Middle frontal gyrus (tissue), 1 donor: ENCODE results near the gene PDE1A.
"Not testable (repeated sequence)": the region's sequence is repeated elsewhere in the genome, so short reads cannot be mapped to it uniquely, and the experiment has no call there.

Source experiments
- DNase-seq: peaks from one replicate; pipeline ENCODE4 v3.0.0-alpha.2; 2015; ENCODE audit warnings: low spot score; ENCODE audit errors: extremely low spot score

PDE1A gene

GRCh38 chr2:182410120-182410519 is 16.7 kb downstream of the PDE1A start:
- DNase-seq: no peak

- no peak for DNase-seq
These were observed 20.6 kb downstream of the PDE1A start for GRCh38 chr2:182406221-182406620.

DNA sequence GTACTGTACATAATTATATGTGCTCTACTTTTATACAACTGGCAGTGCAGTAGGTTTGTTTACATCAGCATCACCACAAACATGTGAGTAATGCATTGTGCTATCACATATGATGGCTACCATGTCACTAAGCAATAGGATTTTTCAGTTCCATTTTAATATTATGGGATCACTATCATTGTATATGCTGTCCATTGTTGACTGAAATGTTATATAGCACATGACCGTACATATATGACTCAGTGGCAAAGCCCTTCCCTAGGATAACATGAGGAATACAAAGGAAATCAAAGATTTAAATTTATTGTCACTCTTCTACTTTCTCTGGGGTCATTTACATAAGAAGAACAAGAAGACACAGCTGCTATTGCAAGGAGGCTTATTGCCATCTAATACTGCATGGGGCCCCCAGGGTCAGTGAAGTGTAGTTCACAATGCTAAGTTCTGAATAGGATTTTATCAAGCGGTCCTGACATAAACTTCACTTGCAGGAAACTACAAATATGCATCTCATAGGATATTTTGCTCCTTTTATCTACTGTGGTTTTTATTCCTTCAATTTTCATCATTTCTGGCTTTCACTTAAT is 21.8 kb downstream of the PDE1A start:
- no peak for DNase-seq

- DNase-seq: no peak
These were observed 22.7 kb downstream of the PDE1A start for GRCh38 chr2:182404092-182404491.

DNA sequence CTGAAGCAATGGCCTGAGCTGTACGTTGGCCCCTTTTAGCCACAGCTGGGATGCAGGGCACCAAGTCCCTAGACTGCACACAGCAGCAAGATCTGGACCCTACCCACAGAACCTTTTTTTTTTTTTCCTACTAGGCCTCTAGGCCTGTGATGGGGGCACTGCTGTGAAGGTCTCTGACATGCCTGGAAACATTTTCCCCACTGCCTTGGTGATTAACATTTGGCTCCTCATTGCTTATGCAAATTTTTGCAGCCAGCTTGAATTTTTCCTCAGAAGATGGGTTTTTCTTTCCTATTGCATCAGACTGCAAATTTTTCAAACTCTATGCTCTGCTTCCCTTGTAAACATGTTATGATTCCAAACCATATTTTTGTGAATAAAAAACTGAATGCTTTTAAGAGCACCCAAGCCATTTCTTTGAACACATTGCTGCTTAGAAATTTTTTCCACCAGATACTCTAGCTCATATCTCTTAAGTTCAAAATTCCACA is 33.5 kb downstream of the PDE1A start:
- DNase-seq: no peak

DNA sequence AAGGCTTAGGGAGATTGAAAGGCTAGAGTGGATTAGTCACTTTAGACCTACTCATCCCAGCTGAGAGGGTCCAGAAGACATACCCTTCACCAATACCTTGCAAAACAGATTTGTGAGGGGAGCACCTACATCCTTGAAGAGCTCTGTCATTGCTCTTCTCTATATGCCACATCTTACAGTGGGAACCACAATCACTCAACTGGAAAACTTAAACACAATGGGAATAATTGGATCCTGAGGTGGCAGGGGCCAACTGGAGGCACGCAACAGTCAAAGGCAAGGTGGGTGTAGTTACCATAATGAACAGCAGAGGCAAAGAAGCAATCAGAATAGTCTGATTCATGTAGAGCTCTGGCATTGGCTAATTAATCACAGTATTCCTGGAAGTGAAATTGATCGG is 35.4 kb downstream of the PDE1A start:
- no peak for DNase-seq

DNA sequence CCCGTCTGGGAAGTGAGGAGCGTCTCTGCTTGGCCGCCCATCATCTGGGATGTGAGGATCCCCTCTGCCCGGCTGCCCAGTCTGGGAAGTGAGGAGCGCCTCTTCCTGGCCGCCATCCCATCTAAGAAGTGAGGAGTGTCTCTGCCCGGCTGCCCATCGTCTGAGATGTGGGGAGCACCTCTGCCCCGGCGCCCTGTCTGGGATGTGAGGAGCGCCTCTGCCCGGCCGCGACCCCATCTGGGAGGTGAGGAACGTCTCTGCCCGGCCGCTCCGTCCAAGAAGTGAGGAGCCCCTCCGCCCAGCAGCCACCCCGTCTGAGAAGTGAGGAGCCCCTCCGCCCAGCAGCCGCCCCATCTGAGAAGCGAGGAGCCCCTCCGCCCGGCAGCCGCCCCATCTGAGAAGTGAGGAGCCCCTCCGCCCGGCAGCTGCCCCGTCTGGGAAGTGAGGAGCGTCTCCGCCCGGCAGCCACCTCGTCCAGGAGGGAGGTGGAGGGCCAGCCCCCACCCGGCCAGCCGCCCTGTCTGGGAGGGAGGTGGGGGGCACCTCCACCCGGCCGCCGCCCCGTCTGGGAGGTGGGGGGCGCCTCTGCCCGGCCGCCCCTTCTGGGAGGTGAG is 40.5 kb downstream of the PDE1A start:
- not testable (repeated sequence) for DNase-seq

GRCh38 chr2:182384860-182385259 is 42.0 kb downstream of the PDE1A start:
- no peak for DNase-seq

DNA sequence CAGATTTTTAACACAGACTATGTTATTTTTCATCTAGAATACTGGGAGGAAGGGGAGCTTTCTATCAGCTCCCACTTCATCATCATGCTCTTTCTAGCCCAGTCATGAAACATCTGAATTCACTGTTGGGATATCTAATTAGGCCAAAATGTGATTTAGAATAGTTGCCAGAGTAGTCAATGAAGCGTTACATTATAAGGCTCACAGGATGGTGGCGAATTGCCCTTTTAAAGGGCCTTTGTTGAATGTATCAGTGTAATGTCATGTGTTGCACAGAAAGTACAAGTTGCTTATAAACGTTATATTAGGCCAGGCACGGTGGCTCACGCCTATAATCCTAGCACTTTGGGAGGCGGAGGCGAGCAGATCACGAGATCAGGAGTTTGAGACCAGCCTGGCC is 45.6 kb downstream of the PDE1A start:
- no peak for DNase-seq

GRCh38 chr2:182379241-182379640 is 47.6 kb downstream of the PDE1A start:
- peak; percentile 22 for DNase-seq

- no peak for DNase-seq
These were observed 48.1 kb downstream of the PDE1A start for GRCh38 chr2:182378759-182379158.

DNA sequence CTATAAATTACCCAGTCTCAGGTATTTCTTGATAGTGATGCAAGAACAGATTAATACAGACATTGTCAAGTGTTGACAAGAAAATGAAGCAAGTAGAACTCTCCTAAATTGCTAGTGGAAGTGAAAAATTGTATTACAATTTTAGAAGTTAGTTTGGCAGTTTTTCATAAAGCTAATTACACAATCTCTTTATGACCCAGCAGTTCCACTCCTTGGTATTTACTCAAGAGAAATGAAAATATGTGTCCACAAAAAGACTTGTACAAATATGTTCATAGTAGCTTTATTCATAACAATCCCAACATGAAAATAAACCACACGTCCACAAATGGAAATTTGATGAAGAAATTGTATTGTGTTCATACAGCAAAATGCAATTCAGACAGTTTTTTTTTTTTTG is 49.4 kb downstream of the PDE1A start:
- no peak for DNase-seq

DNA sequence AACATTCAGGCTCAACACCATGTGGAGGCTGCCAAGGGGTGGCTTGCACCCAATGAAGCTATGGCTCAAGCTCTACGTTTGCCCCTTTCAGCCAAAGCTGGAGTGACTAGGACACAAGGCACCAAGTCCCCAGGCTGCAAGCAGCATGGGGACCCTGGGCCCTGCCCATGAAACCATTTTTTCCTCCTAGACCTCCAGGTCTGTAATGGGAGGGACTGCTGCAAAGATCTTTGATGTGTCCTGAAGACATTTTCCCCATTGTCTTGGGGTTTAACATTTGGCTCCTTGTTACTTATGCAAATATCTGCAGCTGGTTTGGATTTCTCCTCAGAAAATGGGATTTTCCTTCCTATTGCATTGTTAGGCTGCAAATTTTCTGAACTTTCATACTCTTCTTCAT is 51.0 kb downstream of the PDE1A start:
- DNase-seq: no peak

DNA sequence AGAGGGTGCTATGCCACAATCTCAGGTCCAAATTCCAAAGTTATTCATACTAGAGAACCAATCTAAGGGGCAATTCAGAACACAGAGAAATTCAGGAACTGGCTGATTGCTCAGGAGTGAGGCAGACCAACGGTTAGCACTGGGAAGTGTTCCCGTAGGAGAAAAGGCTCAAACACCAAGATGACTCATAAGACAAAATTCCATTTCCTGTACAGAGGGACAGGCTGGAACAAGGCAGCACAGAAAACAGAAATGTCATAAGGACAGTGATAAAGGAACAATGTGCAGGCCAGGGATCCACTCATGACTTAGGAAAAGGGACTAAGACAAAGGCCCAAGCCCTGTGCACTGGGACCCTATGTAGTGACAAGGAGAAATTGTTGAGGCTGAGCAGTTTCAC is 54.2 kb downstream of the PDE1A start:
- no peak for DNase-seq

- DNase-seq: no peak
These were observed 57.8 kb downstream of the PDE1A start for GRCh38 chr2:182368996-182369395.

DNA sequence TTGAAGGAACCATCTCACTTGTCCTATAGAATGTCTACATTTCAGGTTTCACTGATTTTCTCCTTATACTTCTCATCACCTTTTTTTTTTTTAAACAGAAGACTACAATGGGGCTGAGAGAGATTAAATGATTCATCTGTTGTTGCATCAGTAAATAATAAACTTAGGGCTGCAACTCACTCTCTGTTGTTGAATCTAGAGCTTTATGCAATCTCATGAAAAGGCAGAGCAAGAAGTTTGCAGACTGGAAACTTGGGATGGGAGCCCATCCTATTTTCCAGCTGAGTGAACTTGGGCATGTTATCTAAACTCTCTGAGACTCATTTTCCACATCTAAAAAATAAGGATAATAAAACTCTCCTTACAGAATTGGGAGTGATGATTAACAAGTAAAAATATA is 58.4 kb downstream of the PDE1A start:
- no peak for DNase-seq

- no peak for DNase-seq
These were observed 59.4 kb downstream of the PDE1A start for GRCh38 chr2:182367401-182367800.

DNA sequence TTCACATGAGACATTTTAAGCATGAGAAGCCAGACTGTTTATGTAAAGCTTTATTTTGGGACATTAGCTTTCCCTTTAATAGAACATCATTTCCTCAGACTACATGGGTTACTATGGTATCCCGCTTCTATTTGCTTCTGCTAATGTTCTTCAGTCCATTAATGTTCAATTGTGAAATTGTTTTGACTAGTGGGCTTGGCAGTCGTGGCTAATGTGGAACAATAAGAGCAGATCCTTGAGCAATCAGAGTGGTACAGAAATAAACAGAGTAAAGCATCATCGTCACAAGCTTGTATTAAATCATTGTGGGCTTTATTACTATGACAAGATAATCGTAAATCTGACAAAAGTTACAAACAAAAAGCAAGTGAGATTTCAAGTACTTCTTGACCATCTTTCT is 60.2 kb downstream of the PDE1A start:
- DNase-seq: no peak

GRCh38 chr2:182365855-182366254 is 61.0 kb downstream of the PDE1A start:
- DNase-seq: no peak

GRCh38 chr2:182361477-182361876 is 65.4 kb downstream of the PDE1A start:
- no peak for DNase-seq

GRCh38 chr2:182360663-182361260 is 66.1 kb downstream of the PDE1A start:
- DNase-seq: no peak

- DNase-seq: no peak
These were observed 66.7 kb downstream of the PDE1A start for GRCh38 chr2:182359990-182360662.
